IMR-90 (cell line): Measurements from ENCODE around the gene METTL15. TPM values are rescaled to one million over a fixed set of nuclear protein-coding genes. Genes with fewer than 3 reads are reported as not detected.

ENCODE experiments used
- ATAC-seq: fragments of 200-7000 bp; cut with Tn5 transposase; 2 replicates; pipeline ENCODE4 v1.9.1; 2020; ENCODE audit warnings: low read depth, mild to moderate bottlenecking, moderate library complexity
- BruUV-seq: library from RNA; stranded (reverse); fragments of 400-500 nt; replicated peaks from 2 replicates; lab custom pipeline; 2021; lab: Mats Ljungman, UMichigan
- CTCF ChIA-PET: fragments of 300-600 bp; formaldehyde crosslinking; extraction: SDS; loops from one replicate; lab custom pipeline; 2021; ENCODE audit warnings: antibody characterized with exemption; lab: Yijun Ruan, JAX
- POLR2A ChIA-PET: fragments of 300-600 bp; sonication (Branson Sonifier 250); formaldehyde crosslinking; loops from one replicate; lab custom pipeline; 2022; ENCODE audit warnings: antibody characterized with exemption; ENCODE audit not compliant: unreplicated experiment; lab: Charles Lee
- DNase-seq: peaks from one replicate; pipeline ENCODE4 v3.0.0; 2013
- H2AFZ ChIP-seq: replicated peaks from 2 replicates; pipeline ENCODE3; 2013; ENCODE audit warnings: low read length, mild to moderate bottlenecking; ENCODE audit not compliant: poor library complexity
- H2AK5ac ChIP-seq: 2 replicates; pipeline ENCODE4 v1.6.1; 2013; ENCODE audit warnings: low read depth, low read length, inconsistent platforms
- H2AK9ac ChIP-seq: replicated peaks from 2 replicates; pipeline ENCODE3; 2013; ENCODE audit warnings: mild to moderate bottlenecking, low read depth, low read length, moderate library complexity; ENCODE audit not compliant: poor library complexity
- H2BK120ac ChIP-seq: 2 replicates; pipeline ENCODE4 v1.6.1; 2013; ENCODE audit warnings: low read depth, low read length, inconsistent platforms
- H2BK15ac ChIP-seq: 3 replicates; pipeline ENCODE4 v1.6.1; 2013; ENCODE audit warnings: low read depth, low read length, inconsistent platforms
- H2BK20ac ChIP-seq: 2 replicates; pipeline ENCODE4 v1.6.1; 2013; ENCODE audit warnings: low read depth, mild to moderate bottlenecking, inconsistent platforms, low read length, moderate library complexity
- H2BK5ac ChIP-seq: 2 replicates; pipeline ENCODE4 v1.6.1; 2013; ENCODE audit warnings: mild to moderate bottlenecking, low read depth, low read length, inconsistent platforms; ENCODE audit not compliant: poor library complexity, severe bottlenecking
- H3K14ac ChIP-seq: replicated peaks from 2 replicates; pipeline ENCODE4 v1.6.1; 2013; ENCODE audit warnings: low read depth, low read length, inconsistent platforms
- H3K18ac ChIP-seq: 2 replicates; pipeline ENCODE4 v1.6.1; 2013; ENCODE audit warnings: low read depth, low read length, control low read depth
- H3K23ac ChIP-seq: 2 replicates; pipeline ENCODE4 v1.6.1; 2013; ENCODE audit warnings: low read depth, low read length, inconsistent platforms
- H3K27ac ChIP-seq: 2 replicates; pipeline ENCODE4 v1.5.1; 2013; ENCODE audit warnings: mild to moderate bottlenecking, control low read depth, low read length; ENCODE audit not compliant: insufficient read depth
- H3K27me3 ChIP-seq: 2 replicates; pipeline ENCODE4 v1.6.1; 2013; ENCODE audit warnings: low read length; ENCODE audit not compliant: control insufficient read depth, insufficient read depth
- H3K36me3 ChIP-seq: 2 replicates; pipeline ENCODE4 v1.6.1; 2013; ENCODE audit warnings: low read length, mixed read lengths; ENCODE audit not compliant: control insufficient read depth, insufficient read depth
- H3K4ac ChIP-seq: 2 replicates; pipeline ENCODE4 v1.6.1; 2013; ENCODE audit warnings: low read depth, low read length, inconsistent platforms
- H3K4me1 ChIP-seq: 2 replicates; pipeline ENCODE4 v1.6.1; 2013; ENCODE audit warnings: low read length, mixed read lengths; ENCODE audit not compliant: control insufficient read depth, insufficient read depth
- H3K4me2 ChIP-seq: 2 replicates; pipeline ENCODE4 v1.6.1; 2013; ENCODE audit warnings: low read depth, mild to moderate bottlenecking, control low read depth, low read length, moderate library complexity
- H3K4me3 ChIP-seq: 2 replicates; pipeline ENCODE4 v1.5.1; 2013; ENCODE audit warnings: low read depth, mild to moderate bottlenecking, control low read depth, low read length, moderate library complexity; ENCODE audit not compliant: insufficient read depth
- H3K56ac ChIP-seq: 2 replicates; pipeline ENCODE4 v1.6.1; 2013; ENCODE audit warnings: low read length, inconsistent platforms; ENCODE audit not compliant: insufficient read depth; ENCODE audit errors: extremely low read depth
- H3K79me1 ChIP-seq, 2 experiments: 2 replicates each; pipeline ENCODE4 v1.6.1; 2013; ENCODE audit warnings: low read length in 2 of 2, inconsistent platforms in 1 of 2, low read depth in 1 of 2
- H3K9ac ChIP-seq: 2 replicates; pipeline ENCODE4 v1.6.1; 2013; ENCODE audit warnings: low read depth, low read length, control low read depth
- H3K9me1 ChIP-seq: 2 replicates; pipeline ENCODE4 v1.6.1; 2013; ENCODE audit warnings: low read length, inconsistent platforms; ENCODE audit not compliant: insufficient read depth
- H3K9me3 ChIP-seq: 2 replicates; pipeline ENCODE4 v1.6.1; 2013; ENCODE audit warnings: low read length; ENCODE audit not compliant: control insufficient read depth, insufficient read depth
- H4K20me1 ChIP-seq: 2 replicates; pipeline ENCODE4 v1.6.1; 2013; ENCODE audit warnings: low read length, inconsistent platforms; ENCODE audit not compliant: insufficient read depth
- H4K5ac ChIP-seq: 2 replicates; pipeline ENCODE4 v1.6.1; 2013; ENCODE audit warnings: mild to moderate bottlenecking, low read depth, low read length, control low read depth
- H4K8ac ChIP-seq, 2 experiments: 2 replicates each; pipeline ENCODE4 v1.6.1; 2013; ENCODE audit warnings: low read depth in 2 of 2, low read length in 2 of 2, control low read depth in 1 of 2, inconsistent platforms in 1 of 2
- H4K91ac ChIP-seq: 2 replicates; pipeline ENCODE4 v1.6.1; 2013; ENCODE audit warnings: low read depth, low read length, inconsistent platforms; ENCODE audit not compliant: insufficient read depth
- CEBPB ChIP-seq: IDR thresholded peaks from 2 replicates; pipeline ENCODE4 v1.6.1; 2012; ENCODE audit warnings: low read depth, low read length, improper control_type of control experiment
- CHD1 ChIP-seq: IDR thresholded peaks from 2 replicates; pipeline ENCODE4 v1.6.1; 2012; ENCODE audit warnings: low read depth, low read length, improper control_type of control experiment
- MAFK ChIP-seq: IDR thresholded peaks from 2 replicates; pipeline ENCODE4 v1.6.1; 2012; ENCODE audit warnings: low read depth, low read length, improper control_type of control experiment
- MAZ ChIP-seq: IDR thresholded peaks from 2 replicates; pipeline ENCODE4 v1.6.1; 2012; ENCODE audit warnings: low read depth, mild to moderate bottlenecking, low read length, improper control_type of control experiment, moderate library complexity, borderline replicate concordance
- MXI1 ChIP-seq: IDR thresholded peaks from 2 replicates; pipeline ENCODE4 v1.6.1; 2012; ENCODE audit warnings: low read depth, mild to moderate bottlenecking, low read length, moderate library complexity, borderline replicate concordance
- NFE2L2 ChIP-seq: fragments of 150-350 bp; IDR thresholded peaks from 2 replicates; pipeline ENCODE4 v1.6.1; 2016; ENCODE audit warnings: low read depth, mild to moderate bottlenecking, low read length
- POLR2A ChIP-seq: IDR thresholded peaks from 2 replicates; pipeline ENCODE4 v1.6.1; 2012; ENCODE audit warnings: mild to moderate bottlenecking, low read depth, low read length
- RCOR1 ChIP-seq: IDR thresholded peaks from 2 replicates; pipeline ENCODE4 v1.6.1; 2012; ENCODE audit warnings: mild to moderate bottlenecking, low read length, improper control_type of control experiment; ENCODE audit not compliant: insufficient replicate concordance
- dilution Hi-C: fragments of 300-500 bp; cut with HindIII; formaldehyde crosslinking; loops from one replicate; pipeline ENCODE4 v1.14.3; 2018; ENCODE audit warnings: low sequenced_read_pairs; ENCODE audit not compliant: unreplicated experiment
- in situ Hi-C: fragments of 300-500 bp; cut with MboI; formaldehyde crosslinking; loops from 3 replicates; pipeline ENCODE4 v1.14.3; 2019; ENCODE audit warnings: low sequenced_read_pairs, inconsistent platforms, mixed read lengths
- intact Hi-C: fragments of 100-400 bp; cut with micrococcal nuclease; formaldehyde crosslinking; loops from 2 replicates; pipeline ENCODE4 v1.10.0; 2022
- polyA plus RNA-seq, 3 experiments: library from polyadenylated mRNA; depleted of rRNA; stranded (reverse); fragments of >200 nt; gene quantifications; 2 replicates each; pipeline ENCODE4 v1.2.3, GENCODE V29; 2012; ENCODE audit warnings: low replicate concordance in 1 of 3
- total RNA-seq: library from RNA; depleted of rRNA; stranded (reverse); fragments of >200 nt; gene quantifications from 2 replicates; pipeline ENCODE4 v1.2.3, GENCODE V29; 2012
- TF ChIP-seq, protein P1 (sequence below): fragments of 150-350 bp; IDR thresholded peaks from 2 replicates; pipeline ENCODE4 v1.6.1; 2017; ENCODE audit warnings: mild to moderate bottlenecking, antibody characterized with exemption, low read length, low read depth

The METTL15 gene
- total and polyA plus RNA-seq, 2 of the 4 experiments (the other 2 are of a cell fraction) = 6.5 to 30.5 TPM

DNA sequence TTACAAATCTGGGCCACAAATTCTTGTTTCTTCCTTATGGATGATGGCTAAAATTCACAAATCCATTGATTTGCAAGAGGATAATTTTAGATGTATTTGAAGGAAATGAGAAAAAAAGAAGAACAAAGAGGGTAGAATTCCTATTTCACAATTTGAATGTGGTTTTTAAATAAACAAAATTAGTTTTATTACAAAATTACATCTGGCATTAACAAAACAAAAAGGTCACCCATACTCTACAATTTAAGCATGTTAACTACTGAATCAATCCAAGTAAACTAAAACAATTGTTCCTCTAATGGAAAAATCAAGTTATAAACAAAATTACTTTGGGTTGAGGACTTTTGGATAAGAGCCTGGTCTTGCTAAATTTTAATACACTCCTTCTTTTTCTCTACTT is 242.0 kb downstream of the METTL15 start:
- Histone ChIP-seq H3K36me3 (no peaks in the 10 kb centered on the region), H2BK5ac (no peak overlapping the region), H3K27me3 (no peaks in the 10 kb centered on the region), H3K4me2 (no peak overlapping the region), H3K9me3 (no peaks in the 10 kb centered on the region), H2AK9ac (no peak overlapping the region), H4K5ac (no peak overlapping the region), H2BK20ac (no peak overlapping the region), H2AFZ (no peak overlapping the region), H2AK5ac (no peak overlapping the region), H2BK120ac (no peak overlapping the region), H3K79me1 (no peaks in the 10 kb centered on the region), H4K20me1 (no peaks in the 10 kb centered on the region), H2BK15ac (no peak overlapping the region), H3K56ac (no peak overlapping the region), H4K91ac (no peak overlapping the region), H3K9ac (no peak overlapping the region), H3K4me1 (no peaks in the 10 kb centered on the region), H3K27ac (no peak overlapping the region), H4K8ac (no peak overlapping the region), H3K14ac (no peak overlapping the region), H3K18ac (no peak overlapping the region), H3K4me3 (no peak overlapping the region), H3K4ac (no peak overlapping the region), H3K9me1 (no peaks in the 10 kb centered on the region), H3K23ac (no peak overlapping the region)
- ChIA-PET CTCF (interaction anchor here (0.6 kb wide), 1 partner anchor 61 kb away, joined by 3 read pairs; no protein-coding TSS in a partner anchor), POLR2A (no interaction called here)
- no TSS peak for BruUV-seq
- in situ Hi-C loops = no loop called here
- TF ChIP-seq NFE2L2 (no peak), MAFK (no peak), RCOR1 (no peak), CEBPB (no peak), CHD1 (no peak), MXI1 (no peak), MAZ (no peak), POLR2A (no peak)
- TF ChIP-seq, protein P1, sequence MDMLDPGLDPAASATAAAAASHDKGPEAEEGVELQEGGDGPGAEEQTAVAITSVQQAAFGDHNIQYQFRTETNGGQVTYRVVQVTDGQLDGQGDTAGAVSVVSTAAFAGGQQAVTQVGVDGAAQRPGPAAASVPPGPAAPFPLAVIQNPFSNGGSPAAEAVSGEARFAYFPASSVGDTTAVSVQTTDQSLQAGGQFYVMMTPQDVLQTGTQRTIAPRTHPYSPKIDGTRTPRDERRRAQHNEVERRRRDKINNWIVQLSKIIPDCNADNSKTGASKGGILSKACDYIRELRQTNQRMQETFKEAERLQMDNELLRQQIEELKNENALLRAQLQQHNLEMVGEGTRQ = no peak
- dilution Hi-C loops = no loop called here
- ATAC-seq (no peak), DNase-seq (no peak)
- intact Hi-C loops = no loop called here
